GM21423 (cell line): Measurements from ENCODE around the gene ZC4H2.
"Not testable (repeated sequence)": the region's sequence is repeated elsewhere in the genome, so short reads cannot be mapped to it uniquely, and the experiment has no call there.

ENCODE experiments used
- ATAC-seq: cut with Tn5 transposase; IDR thresholded peaks from one replicate; pipeline ENCODE4 v1.9.1; 2021; ENCODE audit warnings: mild to moderate bottlenecking, moderate library complexity; ENCODE audit not compliant: unreplicated experiment

ZC4H2 gene, protein sequence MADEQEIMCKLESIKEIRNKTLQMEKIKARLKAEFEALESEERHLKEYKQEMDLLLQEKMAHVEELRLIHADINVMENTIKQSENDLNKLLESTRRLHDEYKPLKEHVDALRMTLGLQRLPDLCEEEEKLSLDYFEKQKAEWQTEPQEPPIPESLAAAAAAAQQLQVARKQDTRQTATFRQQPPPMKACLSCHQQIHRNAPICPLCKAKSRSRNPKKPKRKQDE

DNA sequence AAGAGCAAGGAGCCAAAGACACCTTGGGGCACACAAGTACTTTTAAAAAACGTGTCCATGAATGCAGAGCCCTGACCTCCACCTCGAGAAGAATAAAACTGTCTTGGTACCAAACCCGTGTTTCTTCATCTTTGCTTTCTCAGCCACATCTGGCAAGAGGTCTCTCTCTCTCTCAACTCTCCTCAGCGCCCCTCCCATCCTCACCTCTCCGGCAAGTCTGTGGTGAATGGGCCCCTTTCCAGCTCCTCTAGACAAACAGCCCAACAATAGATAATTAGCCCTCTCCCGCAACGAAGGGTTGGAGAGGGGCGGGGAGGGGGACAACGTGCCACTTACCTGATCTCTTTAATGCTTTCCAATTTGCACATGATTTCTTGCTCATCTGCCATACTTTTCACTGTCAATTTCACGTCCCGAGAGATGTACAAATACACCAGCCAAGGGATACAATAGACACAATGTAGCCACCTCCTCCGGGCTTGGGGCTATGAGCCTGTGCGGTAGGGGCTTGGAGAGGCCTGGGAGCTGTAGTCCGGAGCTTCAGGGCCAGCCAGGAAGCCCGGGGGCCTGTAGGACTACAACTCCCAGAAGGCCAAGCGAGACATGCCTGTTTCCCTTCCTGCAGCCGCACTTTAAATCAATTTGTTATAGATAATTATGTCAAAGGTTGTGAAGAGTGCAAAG is at the start of gene ZC4H2:
Gene ZC4H2 (minus strand): TSS at position 462 of the 684 bp plus-strand sequence. CDS start 73 bp downstream, at position 389.
- ATAC-seq: peak; percentile 100

DNA sequence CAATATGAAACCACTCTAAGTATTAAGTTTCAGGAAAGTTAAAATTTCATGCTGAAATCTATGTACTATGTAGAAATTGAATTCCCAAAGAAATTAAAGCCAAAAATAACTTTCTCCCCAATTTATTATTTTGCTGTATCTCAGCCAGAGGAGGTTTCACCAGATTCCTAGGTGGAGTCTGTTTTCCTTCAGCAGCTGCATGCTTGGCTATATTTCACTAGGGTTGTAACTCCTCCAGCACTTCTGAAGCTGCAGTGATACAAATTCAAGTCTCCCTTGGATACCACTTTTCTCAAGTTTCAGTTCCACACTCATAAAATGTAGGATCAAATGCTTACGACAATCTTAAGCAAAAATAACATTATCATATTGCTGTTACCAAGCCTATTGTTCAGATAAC is 41.2 kb upstream of the ZC4H2 start:
- ATAC-seq: no peak

DNA sequence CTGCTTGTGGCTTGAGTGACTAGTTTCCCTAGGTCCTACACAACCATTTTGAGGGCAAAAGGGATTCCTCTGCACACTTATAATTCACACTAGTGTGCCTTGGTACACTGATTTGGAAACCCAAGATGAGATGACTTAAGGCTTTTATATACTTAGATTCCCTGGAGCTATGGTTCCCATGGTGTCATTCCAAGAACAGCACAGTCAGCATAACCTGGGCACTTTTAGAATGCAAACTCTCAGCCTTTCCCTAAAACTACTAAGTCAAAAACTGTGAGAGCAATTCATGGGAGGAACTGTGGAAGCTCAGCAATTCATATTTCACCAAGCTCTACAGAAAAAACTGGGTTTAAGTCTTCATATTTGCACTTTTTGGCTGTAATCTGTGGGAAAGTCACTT is 38.0 kb upstream of the ZC4H2 start:
- ATAC-seq: no peak

GRCh38 chrX:65009459-65009858 is 33.2 kb upstream of the ZC4H2 start:
- no peak for ATAC-seq

DNA sequence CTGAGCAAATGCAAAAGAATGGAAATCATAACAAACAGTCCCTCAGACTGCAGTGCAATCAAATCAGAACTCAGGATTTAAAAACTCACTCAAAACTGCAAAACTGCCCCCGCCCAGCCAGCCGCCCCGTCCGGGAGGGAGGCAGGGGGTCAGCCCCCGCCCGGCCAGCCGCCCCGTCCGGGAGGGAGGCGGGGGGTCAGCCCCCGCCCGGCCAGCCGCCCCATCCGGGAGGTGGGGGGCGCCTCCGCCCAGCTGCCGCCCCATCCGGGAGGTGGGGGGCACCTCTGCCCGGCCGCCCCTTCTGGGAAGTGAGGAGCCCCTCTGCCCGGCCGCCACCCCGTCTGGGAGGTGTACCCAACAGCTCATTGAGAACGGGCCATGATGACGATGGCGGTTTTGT is 26.0 kb upstream of the ZC4H2 start:
- not testable (repeated sequence) for ATAC-seq

GRCh38 chrX:64996805-64997204 is 20.6 kb upstream of the ZC4H2 start:
- no peak for ATAC-seq

DNA sequence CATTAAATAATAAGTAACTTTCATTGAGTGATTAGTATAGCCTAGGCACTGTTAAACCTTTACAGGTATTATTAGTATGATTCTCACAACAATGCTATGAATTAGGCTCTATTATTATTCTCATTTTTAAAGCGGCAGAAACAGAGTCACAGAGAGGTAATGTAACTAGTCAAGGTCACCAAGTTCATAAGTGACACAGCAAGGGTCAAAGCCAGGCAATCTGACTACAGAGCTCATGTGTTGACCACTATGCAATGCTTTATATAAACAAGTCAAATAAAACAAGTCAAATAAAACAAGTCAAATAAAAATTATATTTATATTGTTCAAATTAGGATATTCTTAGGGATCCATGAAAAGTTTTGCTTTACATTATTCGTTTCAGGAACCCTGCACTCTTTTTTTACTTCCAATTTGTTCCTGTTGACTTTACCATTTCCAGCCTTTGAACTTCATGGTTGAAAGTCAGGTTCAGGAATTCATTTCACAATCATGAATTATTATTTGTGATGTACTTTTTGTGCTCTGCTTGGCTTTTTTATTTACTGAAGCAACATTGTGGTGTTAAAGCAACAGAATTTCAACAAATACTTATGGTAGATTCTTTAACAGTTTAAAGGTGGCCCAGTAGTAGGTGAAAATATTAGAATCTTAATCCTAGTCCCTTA is 18.0 kb upstream of the ZC4H2 start:
- no peak for ATAC-seq

- ATAC-seq: no peak
These were observed 1.6 kb upstream of the ZC4H2 start for GRCh38 chrX:64977830-64978229.

- ATAC-seq: no peak
These were observed 801 bp upstream of the ZC4H2 start for GRCh38 chrX:64977051-64977450.

GRCh38 chrX:64976673-64977040 is 407 bp upstream of the ZC4H2 start:
- ATAC-seq: peak; percentile 13

GRCh38 chrX:64975491-64975890 is 759 bp downstream of the ZC4H2 start:
- ATAC-seq: no peak

DNA sequence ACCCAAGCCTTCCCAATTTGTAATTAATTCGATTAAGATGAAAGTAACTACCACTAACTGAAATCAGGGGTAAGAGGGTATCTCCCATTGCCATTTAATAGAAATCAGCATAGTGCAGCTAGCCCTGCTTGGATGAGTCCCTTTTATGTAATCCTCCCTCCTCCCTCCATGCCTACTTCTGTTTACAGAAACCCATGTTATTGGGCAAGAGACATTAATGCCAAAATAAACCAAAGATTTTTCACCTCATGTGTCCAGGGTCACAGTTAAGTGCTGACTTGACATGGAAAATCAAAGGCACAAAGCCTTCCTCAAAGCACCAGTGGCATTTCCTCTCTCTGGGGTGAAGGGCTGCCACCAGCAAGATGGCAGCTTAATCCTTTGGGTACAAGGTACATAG is 50.8 kb downstream of the ZC4H2 start:
- ATAC-seq: no peak

GRCh38 chrX:64908121-64908520 is 68.1 kb downstream of the ZC4H2 start:
- ATAC-seq: no peak

DNA sequence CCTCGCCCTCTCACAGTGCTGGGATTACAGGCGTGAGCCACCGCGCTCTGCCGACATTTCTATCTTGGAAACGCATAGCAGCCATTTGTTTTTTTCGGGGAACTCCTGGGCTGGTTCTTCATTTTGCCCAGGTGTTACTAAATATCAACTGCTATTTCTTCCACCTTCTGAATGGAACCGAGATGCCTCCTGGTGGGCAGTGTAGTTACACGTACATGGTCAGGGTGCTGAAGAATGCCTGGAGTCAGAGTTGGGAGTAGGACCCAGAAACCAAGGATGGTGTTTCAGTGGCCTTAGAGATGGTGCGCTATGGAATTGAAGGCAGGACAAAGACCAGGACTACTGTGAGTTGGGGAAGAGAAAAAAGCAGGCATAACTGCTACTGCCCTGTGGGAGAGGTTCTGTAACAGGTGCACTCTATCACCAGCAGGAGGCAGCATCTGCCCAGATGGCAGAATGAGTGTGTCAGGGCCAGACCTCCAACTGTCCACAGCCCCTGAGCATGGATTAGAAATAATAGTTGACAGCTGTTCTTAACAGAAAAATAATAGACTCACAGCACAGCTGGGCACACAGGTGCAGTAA is 81.7 kb downstream of the ZC4H2 start:
- no peak for ATAC-seq

- ATAC-seq: no peak
These were observed 90.4 kb downstream of the ZC4H2 start for GRCh38 chrX:64885850-64886249.

- ATAC-seq: not testable (repeated sequence)
These were observed 97.5 kb downstream of the ZC4H2 start for GRCh38 chrX:64878709-64879108.

- ATAC-seq: no peak
These were observed 109.0 kb downstream of the ZC4H2 start for GRCh38 chrX:64867217-64867616.
